ENCODE measurements around the gene ARID1B.

The ARID1B gene

DNA sequence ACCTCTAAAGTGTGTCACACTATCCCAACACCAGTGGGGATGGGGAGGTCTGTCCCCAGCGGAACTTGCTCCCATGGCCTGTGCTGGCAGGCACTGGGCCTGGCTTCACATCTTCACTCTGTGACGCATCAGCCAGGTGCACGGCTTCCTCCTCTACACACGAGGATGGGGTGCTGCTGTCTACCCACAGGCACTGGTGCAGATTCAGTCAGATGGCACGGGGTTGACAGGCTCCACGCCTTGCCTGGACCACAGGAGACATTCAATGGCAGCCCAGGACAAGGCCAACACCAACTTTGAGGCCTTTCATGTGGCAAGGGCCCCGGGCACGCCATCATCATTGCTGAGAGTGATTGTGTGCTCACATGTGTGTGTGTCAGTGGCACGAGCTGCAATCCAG, 453.7 kb downstream of the ARID1B start:
- no peaks in the 10 kb centered on the region for H3K36me3 ChIP-seq (ENCODE audit: control insufficient read depth, insufficient read depth, low read length, severe bottlenecking)
- H3K4me1 ChIP-seq (ENCODE audit: control insufficient read depth, insufficient read depth, low read length): peaks cover 36% of the 10 kb centered on the region
- DNase-seq (ENCODE audit: low read depth): no peak
- H3K4me3 ChIP-seq (ENCODE audit: low read length): no peak overlapping the region
- H3K9ac ChIP-seq (ENCODE audit: low read length): no peak overlapping the region
- H3K9me3 ChIP-seq (ENCODE audit: control insufficient read depth, low read length): no peaks in the 10 kb centered on the region
- H3K27me3 ChIP-seq (replicated peaks; ENCODE audit: control insufficient read depth, insufficient read depth, low read length): peaks cover 6% of the 10 kb centered on the region

GRCh38 chr6:157232161-157232895, 455.1 kb downstream of the ARID1B start:
- Histone ChIP-seq H3K9ac (ENCODE audit: low read length) (no peak overlapping the region), H3K4me3 (ENCODE audit: low read length) (no peak overlapping the region), H3K4me1 (ENCODE audit: control insufficient read depth, insufficient read depth, low read length) (peaks cover 28% of the 10 kb centered on the region), H3K9me3 (ENCODE audit: control insufficient read depth, low read length) (no peaks in the 10 kb centered on the region), H3K27me3 (replicated peaks; ENCODE audit: control insufficient read depth, insufficient read depth, low read length) (peaks cover 6% of the 10 kb centered on the region), H3K36me3 (ENCODE audit: control insufficient read depth, insufficient read depth, low read length, severe bottlenecking) (no peaks in the 10 kb centered on the region)
- DNase-seq (ENCODE audit: low read depth): no peak

- Histone ChIP-seq H3K36me3 (ENCODE audit: control insufficient read depth, insufficient read depth, low read length, severe bottlenecking) (no peaks in the 10 kb centered on the region), H3K4me1 (ENCODE audit: control insufficient read depth, insufficient read depth, low read length) (peaks cover 21% of the 10 kb centered on the region), H3K9me3 (ENCODE audit: control insufficient read depth, low read length) (no peaks in the 10 kb centered on the region), H3K9ac (ENCODE audit: low read length) (no peak overlapping the region), H3K27me3 (replicated peaks; ENCODE audit: control insufficient read depth, insufficient read depth, low read length) (peaks cover 6% of the 10 kb centered on the region), H3K4me3 (ENCODE audit: low read length) (no peak overlapping the region)
- no peak for DNase-seq (ENCODE audit: low read depth)
Measured at GRCh38 chr6:157233156-157233555, 456.0 kb downstream of the ARID1B start.

DNA sequence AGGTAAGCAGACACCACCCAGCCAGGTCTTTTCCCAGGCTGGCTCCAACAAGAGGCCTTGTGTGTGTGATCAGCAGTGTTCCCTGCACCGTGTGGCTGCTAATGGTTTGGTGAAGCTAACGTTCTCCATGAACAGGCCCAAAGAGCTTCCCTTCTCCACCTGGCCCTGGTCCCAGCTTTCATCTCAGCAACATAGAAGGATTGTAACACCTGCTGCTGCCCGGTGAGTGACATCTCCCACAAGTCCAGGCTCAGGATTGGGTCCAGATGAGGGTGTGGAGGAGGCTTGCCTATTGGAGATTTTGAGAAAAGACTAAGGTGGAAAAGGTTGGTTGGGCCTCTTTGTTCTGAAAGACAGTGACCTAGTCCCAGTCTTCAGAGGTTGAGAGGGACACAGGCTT, 456.5 kb downstream of the ARID1B start:
- no peaks in the 10 kb centered on the region for H3K36me3 ChIP-seq (ENCODE audit: control insufficient read depth, insufficient read depth, low read length, severe bottlenecking)
- DNase-seq (ENCODE audit: low read depth): no peak
- no peaks in the 10 kb centered on the region for H3K9me3 ChIP-seq (ENCODE audit: control insufficient read depth, low read length)
- no peak overlapping the region for H3K9ac ChIP-seq (ENCODE audit: low read length)
- no peak overlapping the region for H3K4me3 ChIP-seq (ENCODE audit: low read length)
- peaks cover 21% of the 10 kb centered on the region for H3K4me1 ChIP-seq (ENCODE audit: control insufficient read depth, insufficient read depth, low read length)
- peaks cover 6% of the 10 kb centered on the region for H3K27me3 ChIP-seq (replicated peaks; ENCODE audit: control insufficient read depth, insufficient read depth, low read length)

GRCh38 chr6:157235600-157236039, 458.4 kb downstream of the ARID1B start:
- peaks cover 6% of the 10 kb centered on the region for H3K27me3 ChIP-seq (replicated peaks; ENCODE audit: control insufficient read depth, insufficient read depth, low read length)
- peak overlapping the region; percentile 71 for H3K9ac ChIP-seq (ENCODE audit: low read length)
- peak; percentile 81 for DNase-seq (ENCODE audit: low read depth)
- H3K9me3 ChIP-seq (ENCODE audit: control insufficient read depth, low read length): no peaks in the 10 kb centered on the region
- H3K36me3 ChIP-seq (ENCODE audit: control insufficient read depth, insufficient read depth, low read length, severe bottlenecking): no peaks in the 10 kb centered on the region
- peak overlapping the region; percentile 76 for H3K4me3 ChIP-seq (ENCODE audit: low read length)
- H3K4me1 ChIP-seq (ENCODE audit: control insufficient read depth, insufficient read depth, low read length): peaks cover 36% of the 10 kb centered on the region

DNA sequence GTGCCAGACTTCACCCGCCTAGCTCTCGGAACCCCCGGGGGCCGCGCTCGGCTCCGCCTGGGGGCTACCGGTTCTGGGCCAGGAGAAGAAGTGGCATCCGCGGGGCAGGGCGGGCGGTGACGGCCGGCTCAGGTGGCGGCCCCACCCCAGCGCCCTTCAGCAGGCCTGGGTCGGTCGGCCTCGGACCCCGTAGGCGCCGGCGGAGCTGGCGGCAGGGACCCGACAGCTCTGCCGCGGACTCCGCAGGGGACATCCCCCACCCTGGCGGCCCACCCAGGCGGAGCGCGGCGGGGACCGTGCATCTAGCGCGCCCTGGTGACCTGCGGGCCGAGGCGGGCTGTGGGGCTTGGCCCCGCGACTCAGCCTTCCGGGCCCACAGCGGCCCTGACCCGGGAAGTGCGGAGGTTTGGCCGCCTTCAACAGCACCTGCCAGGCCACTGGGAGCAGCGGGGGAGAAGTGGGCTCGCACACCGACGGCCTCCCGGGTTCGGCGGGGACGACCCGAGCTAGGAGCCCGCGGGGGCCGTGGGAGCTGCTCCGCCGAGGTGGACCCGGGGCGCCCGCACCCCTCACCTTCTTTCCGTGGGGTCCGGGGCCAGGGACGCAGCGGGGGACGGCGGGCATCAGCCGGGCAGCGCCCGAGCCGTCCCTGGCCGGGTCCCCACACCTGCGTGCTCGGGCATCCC, 459.0 kb downstream of the ARID1B start:
- no peak for DNase-seq (ENCODE audit: low read depth)
- Histone ChIP-seq H3K4me3 (ENCODE audit: low read length) (peak overlapping the region; percentile 76), H3K27me3 (replicated peaks; ENCODE audit: control insufficient read depth, insufficient read depth, low read length) (peaks cover 6% of the 10 kb centered on the region)

DNA sequence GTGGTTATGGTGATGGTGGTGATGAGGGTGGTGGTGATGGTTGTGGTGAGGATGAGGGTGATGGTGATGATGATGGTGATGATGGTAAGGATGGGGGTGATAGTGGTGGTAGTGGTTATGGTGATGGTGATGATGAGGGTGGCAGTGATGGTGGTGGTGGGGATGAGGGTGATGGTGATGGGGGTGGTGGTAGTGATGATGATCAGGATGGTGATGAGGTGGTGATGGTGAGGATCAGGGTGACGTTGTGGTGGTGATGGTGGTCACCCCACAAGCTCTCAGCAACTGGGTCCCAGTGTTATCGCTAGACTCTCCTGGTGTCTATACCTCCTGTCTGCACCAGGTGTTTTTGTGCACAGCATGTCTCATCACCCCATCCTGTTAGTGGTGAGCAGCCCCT, 461.2 kb downstream of the ARID1B start:
- Histone ChIP-seq H3K9ac (ENCODE audit: low read length) (no peak overlapping the region), H3K4me3 (ENCODE audit: low read length) (no peak overlapping the region), H3K27me3 (replicated peaks; ENCODE audit: control insufficient read depth, insufficient read depth, low read length) (no peaks in the 10 kb centered on the region), H3K36me3 (ENCODE audit: control insufficient read depth, insufficient read depth, low read length, severe bottlenecking) (no peaks in the 10 kb centered on the region), H3K9me3 (ENCODE audit: control insufficient read depth, low read length) (no peaks in the 10 kb centered on the region), H3K4me1 (ENCODE audit: control insufficient read depth, insufficient read depth, low read length) (peaks cover 39% of the 10 kb centered on the region)
- no peak for DNase-seq (ENCODE audit: low read depth)

More for the DNA sequence above, 459.0 kb downstream of the ARID1B start:
- H3K36me3 ChIP-seq (ENCODE audit: control insufficient read depth, insufficient read depth, low read length, severe bottlenecking): no peaks in the 10 kb centered on the region
- H3K4me1 ChIP-seq (ENCODE audit: control insufficient read depth, insufficient read depth, low read length): peaks cover 41% of the 10 kb centered on the region
- no peaks in the 10 kb centered on the region for H3K9me3 ChIP-seq (ENCODE audit: control insufficient read depth, low read length)
- peak overlapping the region; percentile 71 for H3K9ac ChIP-seq (ENCODE audit: low read length)

DNA sequence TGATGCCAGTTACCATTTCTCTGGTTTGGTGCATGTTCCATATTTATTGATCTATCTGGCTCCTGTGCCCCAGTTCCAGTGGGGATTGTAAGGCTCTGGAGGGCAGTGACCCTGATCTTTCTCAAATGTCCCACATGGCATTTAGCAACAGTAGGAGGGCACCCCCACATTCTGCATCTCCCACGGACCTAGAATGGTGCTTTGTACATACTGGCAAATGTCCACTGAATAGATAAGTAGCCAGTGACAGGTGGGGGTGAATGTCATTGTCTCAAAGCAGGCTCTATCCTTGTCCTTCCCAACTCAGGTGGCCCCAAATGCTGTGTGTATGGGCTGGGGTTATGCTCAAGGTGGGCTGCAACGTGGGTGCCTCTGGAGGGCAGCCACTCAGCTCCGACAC, 462.0 kb downstream of the ARID1B start:
- no peaks in the 10 kb centered on the region for H3K36me3 ChIP-seq (ENCODE audit: control insufficient read depth, insufficient read depth, low read length, severe bottlenecking)
- DNase-seq (ENCODE audit: low read depth): no peak
- H3K4me3 ChIP-seq (ENCODE audit: low read length): peak overlapping the region; percentile 66
- H3K27me3 ChIP-seq (replicated peaks; ENCODE audit: control insufficient read depth, insufficient read depth, low read length): no peaks in the 10 kb centered on the region
- H3K4me1 ChIP-seq (ENCODE audit: control insufficient read depth, insufficient read depth, low read length): peaks cover 43% of the 10 kb centered on the region
- no peaks in the 10 kb centered on the region for H3K9me3 ChIP-seq (ENCODE audit: control insufficient read depth, low read length)
- H3K9ac ChIP-seq (ENCODE audit: low read length): peak overlapping the region; percentile 83

- Histone ChIP-seq H3K27me3 (replicated peaks; ENCODE audit: control insufficient read depth, insufficient read depth, low read length) (no peaks in the 10 kb centered on the region), H3K9me3 (ENCODE audit: control insufficient read depth, low read length) (no peaks in the 10 kb centered on the region), H3K4me3 (ENCODE audit: low read length) (peak overlapping the region; percentile 66), H3K9ac (ENCODE audit: low read length) (peak overlapping the region; percentile 83), H3K4me1 (ENCODE audit: control insufficient read depth, insufficient read depth, low read length) (peaks cover 47% of the 10 kb centered on the region), H3K36me3 (ENCODE audit: control insufficient read depth, insufficient read depth, low read length, severe bottlenecking) (no peaks in the 10 kb centered on the region)
- no peak for DNase-seq (ENCODE audit: low read depth)
Measured at GRCh38 chr6:157239671-157240058, 462.5 kb downstream of the ARID1B start.

DNA sequence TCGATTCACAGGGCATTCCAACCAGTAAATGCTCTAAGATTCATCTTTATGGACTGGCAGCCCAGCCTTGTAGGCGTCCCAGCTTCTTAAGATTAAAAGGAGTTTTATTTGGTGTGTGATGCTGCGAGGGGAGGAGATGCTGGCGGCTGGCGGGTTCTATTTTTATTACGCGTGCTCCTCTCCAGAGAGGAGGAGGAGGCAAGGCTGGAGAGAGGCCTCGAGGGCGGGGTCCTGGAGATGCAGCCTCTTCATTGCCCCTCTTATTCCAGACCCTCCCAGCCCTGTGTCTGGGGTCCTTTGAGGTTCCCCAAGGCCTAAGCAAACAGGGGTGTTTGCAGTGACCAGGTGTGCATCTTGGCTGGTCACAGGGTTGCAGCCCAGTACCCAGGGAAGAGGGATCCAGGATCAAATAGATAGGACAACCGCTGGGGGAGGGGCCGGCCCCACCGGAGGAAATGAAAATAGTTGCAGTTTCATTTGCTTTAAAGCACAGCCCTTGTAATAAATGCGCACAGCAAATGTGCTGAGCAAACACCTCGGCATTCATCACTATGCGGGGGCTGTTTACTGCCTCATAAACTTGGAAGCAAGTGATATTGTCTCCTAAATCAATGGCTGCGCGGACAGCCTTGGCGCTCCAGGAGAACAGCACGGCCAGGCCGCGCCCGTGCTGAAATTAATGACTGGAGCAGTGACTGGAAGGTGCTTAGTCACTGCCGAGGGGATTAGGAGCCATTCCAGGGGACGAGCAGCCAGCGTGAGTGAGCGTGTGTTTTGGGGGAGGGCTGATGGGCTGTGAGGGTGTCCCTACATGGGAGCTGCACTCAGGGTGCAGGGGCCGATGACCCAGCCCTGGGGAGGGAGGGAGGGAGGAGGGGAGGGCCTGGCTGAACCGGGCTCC, 463.1 kb downstream of the ARID1B start:
- Histone ChIP-seq H3K27me3 (replicated peaks; ENCODE audit: control insufficient read depth, insufficient read depth, low read length) (no peaks in the 10 kb centered on the region), H3K9ac (ENCODE audit: low read length) (peak overlapping the region; percentile 83), H3K4me3 (ENCODE audit: low read length) (peak overlapping the region; percentile 66), H3K36me3 (ENCODE audit: control insufficient read depth, insufficient read depth, low read length, severe bottlenecking) (no peaks in the 10 kb centered on the region), H3K9me3 (ENCODE audit: control insufficient read depth, low read length) (no peaks in the 10 kb centered on the region), H3K4me1 (ENCODE audit: control insufficient read depth, insufficient read depth, low read length) (peaks cover 52% of the 10 kb centered on the region)
- no peak for DNase-seq (ENCODE audit: low read depth)

GRCh38 chr6:157240960-157241311, 463.8 kb downstream of the ARID1B start:
- Histone ChIP-seq H3K36me3 (ENCODE audit: control insufficient read depth, insufficient read depth, low read length, severe bottlenecking) (no peaks in the 10 kb centered on the region), H3K4me1 (ENCODE audit: control insufficient read depth, insufficient read depth, low read length) (peaks cover 52% of the 10 kb centered on the region), H3K4me3 (ENCODE audit: low read length) (no peak overlapping the region), H3K27me3 (replicated peaks; ENCODE audit: control insufficient read depth, insufficient read depth, low read length) (no peaks in the 10 kb centered on the region), H3K9ac (ENCODE audit: low read length) (peak overlapping the region; percentile 83), H3K9me3 (ENCODE audit: control insufficient read depth, low read length) (no peaks in the 10 kb centered on the region)
- no peak for DNase-seq (ENCODE audit: low read depth)
